Stimulated activated naive CD8-positive, alpha-beta T cell treated with anti-CD3 and anti-CD28 coated beads, Interleukin-15, amount 100 ng/mL, for 72 hours (primary cell): ENCODE data around the gene CUX1.
"Not testable (repeated sequence)": the region's sequence is repeated elsewhere in the genome, so short reads cannot be mapped to it uniquely, and the experiment has no call there.

Experiments
- ATAC-seq: fragments of 150-1000 bp; cut with Tn5 transposase; 2 replicates; pipeline ENCODE4 v1.10.0; 2021; ENCODE audit warnings: mild to moderate bottlenecking, moderate library complexity
- DNase-seq, 2 donors: peaks; one replicate each; pipeline ENCODE4 v3.0.0; 2021 to 2022
- H3K27ac Mint-ChIP-seq, 2 donors: one replicate each; pipeline ENCODE4 v1.8.0; 2022; ENCODE audit warnings: mild to moderate bottlenecking in 2 of 2, mixed read lengths in 2 of 2, moderate library complexity in 2 of 2
- H3K27me3 Mint-ChIP-seq: one replicate; pipeline ENCODE4 v1.8.0; 2022; ENCODE audit warnings: mixed read lengths
- H3K4me1 Mint-ChIP-seq: one replicate; pipeline ENCODE4 v1.8.0; 2022; ENCODE audit warnings: mild to moderate bottlenecking, mixed read lengths
- H3K4me3 Mint-ChIP-seq, 2 donors: one replicate each; pipeline ENCODE4 v1.8.0; 2022; ENCODE audit warnings: mild to moderate bottlenecking in 2 of 2, mixed read lengths in 2 of 2, moderate library complexity in 1 of 2
- H3K9me3 Mint-ChIP-seq, 2 donors: one replicate each; pipeline ENCODE4 v1.8.0; 2022; ENCODE audit warnings: mixed read lengths in 2 of 2

Gene CUX1

GRCh38 chr7:102289057-102289456, 471.6 kb downstream of the CUX1 start:
- Mint-ChIP-seq H3K4me3 (peak overlapping the region in 1 of 2 donors; percentile 57), H3K4me1 (peaks cover 59% of the 10 kb centered on the region), H3K27me3 (peaks cover 32% of the 10 kb centered on the region), H3K9me3 (no peaks in the 10 kb centered on the region), H3K27ac (no peak overlapping the region)
- no peak for DNase-seq
- ATAC-seq, result no peak

- ATAC-seq (peak; percentile 78), DNase-seq (peak; percentile 45 to 61)
- H3K4me1 Mint-ChIP-seq, result peaks cover 52% of the 10 kb centered on the region
- no peak overlapping the region for H3K27ac Mint-ChIP-seq
- H3K4me3 Mint-ChIP-seq, result peak overlapping the region; percentile 18 to 48
- H3K27me3 Mint-ChIP-seq, result peaks cover 25% of the 10 kb centered on the region
- no peaks in the 10 kb centered on the region for H3K9me3 Mint-ChIP-seq
Observed at GRCh38 chr7:102291056-102291915, 473.9 kb downstream of the CUX1 start.

- ATAC-seq (peak; percentile 1), DNase-seq (no peak)
- Mint-ChIP-seq H3K27me3 (peaks cover 25% of the 10 kb centered on the region), H3K4me1 (peaks cover 56% of the 10 kb centered on the region), H3K9me3 (no peaks in the 10 kb centered on the region), H3K27ac (no peak overlapping the region), H3K4me3 (peak overlapping the region; percentile 18 to 48)
Observed at GRCh38 chr7:102291916-102292267, 474.5 kb downstream of the CUX1 start.

- Mint-ChIP-seq H3K27me3 (peaks cover 24% of the 10 kb centered on the region), H3K9me3 (no peaks in the 10 kb centered on the region), H3K27ac (no peak overlapping the region), H3K4me1 (peaks cover 52% of the 10 kb centered on the region), H3K4me3 (no peak overlapping the region)
- ATAC-seq (no peak), DNase-seq (no peak)
Observed at GRCh38 chr7:102292813-102293798, 475.7 kb downstream of the CUX1 start.

DNA sequence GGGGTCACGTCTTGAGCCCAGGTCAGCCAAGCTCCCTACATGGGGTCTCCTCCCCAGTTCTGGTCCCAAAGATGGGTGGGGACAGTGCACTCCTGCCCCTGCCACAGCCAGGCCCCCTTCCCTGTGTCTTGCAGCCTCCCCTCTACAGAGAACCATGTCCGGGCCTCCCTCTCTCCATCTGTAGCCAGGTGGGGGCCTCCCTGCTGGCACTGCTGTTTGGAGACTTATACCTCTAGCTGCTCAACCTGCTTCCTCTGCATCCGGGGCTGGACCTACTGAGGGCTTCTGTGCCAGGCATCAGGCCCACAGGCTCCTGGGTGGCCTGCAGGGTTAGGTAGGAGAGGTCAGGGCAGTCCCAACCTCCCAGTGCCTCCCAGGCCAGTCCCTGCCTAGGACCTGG, 477.2 kb downstream of the CUX1 start:
- no peak overlapping the region for H3K27ac Mint-ChIP-seq
- DNase-seq, result no peak
- H3K4me3 Mint-ChIP-seq, result no peak overlapping the region
- H3K9me3 Mint-ChIP-seq, result no peaks in the 10 kb centered on the region
- peaks cover 10% of the 10 kb centered on the region for H3K27me3 Mint-ChIP-seq
- no peak for ATAC-seq
- H3K4me1 Mint-ChIP-seq, result peaks cover 37% of the 10 kb centered on the region

GRCh38 chr7:102295346-102296178, 478.1 kb downstream of the CUX1 start:
- H3K4me1 Mint-ChIP-seq, result peaks cover 31% of the 10 kb centered on the region
- peaks cover 8% of the 10 kb centered on the region for H3K27me3 Mint-ChIP-seq
- H3K9me3 Mint-ChIP-seq, result no peaks in the 10 kb centered on the region
- ATAC-seq, result no peak
- no peak overlapping the region for H3K27ac Mint-ChIP-seq
- no peak overlapping the region for H3K4me3 Mint-ChIP-seq
- no peak for DNase-seq

GRCh38 chr7:102296179-102296438, 478.7 kb downstream of the CUX1 start:
- Mint-ChIP-seq H3K9me3 (no peaks in the 10 kb centered on the region), H3K4me3 (no peak overlapping the region), H3K27me3 (peaks cover 8% of the 10 kb centered on the region), H3K27ac (no peak overlapping the region), H3K4me1 (peaks cover 26% of the 10 kb centered on the region)
- DNase-seq (no peak), ATAC-seq (no peak)

- peaks cover 8% of the 10 kb centered on the region for H3K27me3 Mint-ChIP-seq
- H3K4me3 Mint-ChIP-seq, result no peak overlapping the region
- no peaks in the 10 kb centered on the region for H3K9me3 Mint-ChIP-seq
- peaks cover 22% of the 10 kb centered on the region for H3K4me1 Mint-ChIP-seq
- ATAC-seq (no peak), DNase-seq (no peak)
- no peak overlapping the region for H3K27ac Mint-ChIP-seq
Observed at GRCh38 chr7:102296514-102296913, 479.1 kb downstream of the CUX1 start.

GRCh38 chr7:102297487-102298218, 480.2 kb downstream of the CUX1 start:
- no peak for DNase-seq

GRCh38 chr7:102300643-102301221, 483.3 kb downstream of the CUX1 start:
- no peak overlapping the region for H3K4me3 Mint-ChIP-seq
- DNase-seq, result no peak
- H3K27ac Mint-ChIP-seq, result no peak overlapping the region
- H3K27me3 Mint-ChIP-seq, result no peaks in the 10 kb centered on the region
- no peaks in the 10 kb centered on the region for H3K9me3 Mint-ChIP-seq
- H3K4me1 Mint-ChIP-seq, result peaks cover 9% of the 10 kb centered on the region
- no peak for ATAC-seq

More at GRCh38 chr7:102297487-102298218, 480.2 kb downstream of the CUX1 start:
- Mint-ChIP-seq H3K27ac (no peak overlapping the region), H3K27me3 (peaks cover 8% of the 10 kb centered on the region), H3K4me3 (no peak overlapping the region), H3K9me3 (no peaks in the 10 kb centered on the region), H3K4me1 (peaks cover 15% of the 10 kb centered on the region)
- no peak for ATAC-seq

- not testable (repeated sequence) for H3K4me1 Mint-ChIP-seq, H3K4me3 Mint-ChIP-seq, H3K9me3 Mint-ChIP-seq, H3K27ac Mint-ChIP-seq, H3K27me3 Mint-ChIP-seq, DNase-seq, ATAC-seq
Observed at GRCh38 chr7:102301367-102301766, 483.9 kb downstream of the CUX1 start.

GRCh38 chr7:102302025-102302424, 484.6 kb downstream of the CUX1 start:
- H3K27me3 Mint-ChIP-seq, result no peaks in the 10 kb centered on the region
- H3K9me3 Mint-ChIP-seq, result no peaks in the 10 kb centered on the region
- H3K4me3 Mint-ChIP-seq, result no peak overlapping the region
- H3K27ac Mint-ChIP-seq, result no peak overlapping the region
- no peak for DNase-seq
- H3K4me1 Mint-ChIP-seq, result peaks cover 7% of the 10 kb centered on the region
- ATAC-seq, result no peak

GRCh38 chr7:102303669-102304422, 486.4 kb downstream of the CUX1 start:
- Mint-ChIP-seq H3K4me1 (peaks cover 13% of the 10 kb centered on the region), H3K9me3 (no peaks in the 10 kb centered on the region), H3K4me3 (no peak overlapping the region), H3K27ac (no peak overlapping the region), H3K27me3 (no peaks in the 10 kb centered on the region)
- DNase-seq, result no peak
- no peak for ATAC-seq

GRCh38 chr7:102304668-102305067, 487.2 kb downstream of the CUX1 start:
- Mint-ChIP-seq H3K9me3 (no peaks in the 10 kb centered on the region), H3K4me1 (peaks cover 13% of the 10 kb centered on the region), H3K27ac (no peak overlapping the region), H3K27me3 (no peaks in the 10 kb centered on the region), H3K4me3 (no peak overlapping the region)
- no peak for DNase-seq
- no peak for ATAC-seq
